Stimulated activated CD4-positive, alpha-beta T cell treated with anti-CD3 and anti-CD28 coated beads, Interleukin-2, amount 100 ng/mL, for 4 hours (primary cell): ENCODE results near the gene APOBR.
"Not testable (repeated sequence)": the region's sequence is repeated elsewhere in the genome, so short reads cannot be mapped to it uniquely, and the experiment has no call there.

Experiments used
- DNase-seq: peaks from one replicate; pipeline ENCODE4 v3.0.0-alpha.2; 2020; ENCODE audit warnings: low read depth

APOBR gene

DNA sequence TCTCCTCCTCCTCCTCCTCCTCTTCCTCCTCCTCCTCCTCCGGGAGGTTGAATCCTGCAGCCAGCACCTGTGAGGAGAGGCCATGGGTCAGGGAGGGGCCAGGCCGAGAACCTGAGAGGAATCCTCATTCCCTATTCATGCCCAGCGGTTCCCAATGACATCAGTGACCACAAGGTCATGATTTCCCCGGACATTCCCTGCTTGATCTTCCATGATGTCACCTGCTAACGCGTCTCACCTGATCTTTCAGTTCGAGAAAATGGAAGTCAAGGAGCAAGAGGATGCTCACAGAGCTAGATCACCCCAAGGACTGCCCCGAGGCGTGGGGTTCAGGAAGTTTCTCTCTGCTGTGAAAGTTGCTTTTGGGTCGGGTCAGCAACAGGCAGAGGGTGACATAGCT lies 5.4 kb downstream of the APOBR start:
- DNase-seq, result no peak

DNA sequence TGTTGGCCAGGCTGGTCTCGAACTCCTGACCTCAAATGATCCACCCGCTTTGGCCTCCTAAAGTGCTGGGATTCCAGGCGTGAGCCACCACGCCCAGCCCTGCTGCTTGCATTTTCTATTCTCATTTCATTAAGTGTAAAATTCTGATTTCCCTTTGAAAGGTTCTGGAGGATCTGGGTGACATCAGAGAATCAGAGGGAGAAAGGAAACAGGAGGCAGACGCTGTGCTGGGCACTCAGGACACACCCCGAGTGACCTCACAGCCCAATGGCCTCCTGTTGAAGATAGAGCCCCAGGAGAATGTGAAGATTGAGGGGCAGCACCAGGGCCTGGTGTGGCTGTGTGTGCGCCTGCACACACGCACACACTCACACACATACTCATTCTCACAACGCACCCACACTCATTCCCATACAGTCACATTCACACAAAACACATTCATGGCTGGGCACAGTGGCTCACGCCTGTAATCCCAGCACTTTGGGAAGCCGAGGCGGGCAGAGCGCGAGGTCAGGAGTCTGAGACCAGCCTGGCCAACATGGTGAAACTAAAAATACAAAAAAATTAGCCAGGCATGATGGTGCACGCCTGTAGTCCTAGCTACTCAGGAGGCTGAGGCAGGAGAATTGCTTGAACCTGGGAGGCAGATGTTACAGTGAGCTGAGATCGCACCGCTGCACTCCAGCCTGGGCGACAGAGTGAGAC lies 6.2 kb downstream of the APOBR start:
- not testable (repeated sequence) for DNase-seq

DNA sequence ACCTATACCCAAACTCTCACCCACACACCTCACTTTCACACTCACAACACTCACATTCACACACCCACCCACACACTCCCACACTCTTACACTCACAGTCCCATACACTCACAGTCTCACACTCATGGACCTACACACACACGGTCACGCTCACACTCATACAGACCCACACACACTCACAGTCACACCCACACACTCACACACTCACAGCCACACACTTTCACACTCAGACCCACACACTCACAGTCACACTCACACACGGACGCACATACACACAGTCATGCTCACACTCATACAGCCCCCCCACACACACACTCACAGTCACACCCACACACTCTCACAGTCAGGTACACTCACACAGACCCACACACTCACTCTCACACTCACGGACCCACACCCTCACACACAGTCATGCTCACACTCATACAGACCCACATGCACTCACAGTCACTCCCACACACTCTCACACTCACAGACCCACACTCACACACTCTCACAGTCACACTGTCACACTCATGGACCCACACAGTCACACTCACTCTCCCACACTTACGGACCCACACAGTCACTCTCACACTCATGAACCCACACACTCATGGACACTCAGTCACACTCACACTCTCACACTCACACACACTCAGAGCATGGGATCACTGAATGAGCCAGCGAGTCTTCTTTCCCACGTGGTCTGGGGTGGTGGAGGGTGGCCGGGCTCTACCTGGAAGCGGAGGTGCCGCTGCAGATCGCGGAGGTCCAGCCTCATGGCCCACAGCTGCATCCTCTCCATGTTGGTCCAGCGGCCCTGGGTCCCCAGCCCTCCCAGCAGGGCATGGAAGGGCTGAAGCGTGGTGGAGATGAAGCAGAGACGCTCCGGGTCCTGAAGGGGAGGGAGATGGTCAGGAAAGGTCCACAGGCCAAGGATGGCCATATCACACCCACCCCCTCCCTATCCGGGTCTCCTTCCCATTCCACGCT lies 7.1 kb downstream of the APOBR start:
- DNase-seq, result no peak

DNA sequence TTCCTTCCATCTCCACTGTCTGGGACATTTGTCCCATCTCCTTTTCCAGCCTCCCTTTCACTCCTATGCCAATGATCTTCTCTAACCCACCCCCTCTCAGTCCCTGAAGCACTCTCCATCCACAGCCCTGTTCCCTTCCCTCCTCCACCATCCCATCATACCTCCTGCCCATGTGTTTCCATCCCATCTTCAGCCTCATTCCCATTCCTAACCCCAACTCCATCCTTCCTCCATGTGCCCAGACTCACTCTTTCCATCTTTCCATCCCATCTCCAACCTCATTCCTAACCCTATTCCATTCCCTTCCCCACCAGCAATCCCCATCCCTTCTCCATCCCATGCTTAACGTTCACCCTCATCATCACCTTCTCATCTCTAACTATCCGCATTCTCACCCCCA lies 7.8 kb downstream of the APOBR start:
- DNase-seq, result no peak

DNA sequence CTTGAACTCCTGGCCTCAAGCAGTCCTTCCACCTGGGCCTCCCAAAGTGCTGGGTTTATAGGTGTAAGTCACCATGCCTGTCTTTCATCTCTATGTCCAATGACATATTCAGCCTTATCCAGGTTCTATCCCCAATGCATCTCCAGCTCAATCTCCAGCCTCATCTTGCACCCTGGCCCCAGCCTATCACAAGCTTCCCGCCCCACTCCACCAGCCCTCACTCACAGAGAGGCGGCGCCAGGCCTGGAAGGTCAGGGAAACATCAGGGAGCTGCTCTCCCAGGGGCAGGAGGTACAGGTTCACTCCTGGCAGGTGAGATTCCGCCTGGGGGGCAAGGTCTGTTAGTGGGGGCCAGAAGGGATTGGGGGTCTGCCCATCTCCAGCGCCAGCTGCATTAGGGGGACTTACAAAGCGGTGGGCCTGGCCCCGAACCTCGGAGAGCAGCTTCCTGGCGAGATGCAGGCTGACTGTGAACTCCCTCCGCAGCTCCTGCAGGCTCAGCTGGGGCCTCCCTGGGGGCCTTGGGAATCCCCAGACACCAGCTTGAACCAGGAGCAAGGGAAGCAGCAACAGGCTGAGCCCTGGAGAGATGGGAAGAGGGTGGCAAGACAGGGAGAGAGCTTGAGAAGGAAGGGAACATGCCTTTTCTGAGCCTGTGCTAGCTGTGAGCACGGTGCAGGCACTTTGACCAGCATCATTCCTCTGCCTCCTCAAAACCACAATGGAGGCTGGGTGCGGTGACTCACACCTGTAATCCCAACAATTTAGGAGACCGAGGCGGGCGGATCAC lies 9.2 kb downstream of the APOBR start:
- DNase-seq, result no peak

DNA sequence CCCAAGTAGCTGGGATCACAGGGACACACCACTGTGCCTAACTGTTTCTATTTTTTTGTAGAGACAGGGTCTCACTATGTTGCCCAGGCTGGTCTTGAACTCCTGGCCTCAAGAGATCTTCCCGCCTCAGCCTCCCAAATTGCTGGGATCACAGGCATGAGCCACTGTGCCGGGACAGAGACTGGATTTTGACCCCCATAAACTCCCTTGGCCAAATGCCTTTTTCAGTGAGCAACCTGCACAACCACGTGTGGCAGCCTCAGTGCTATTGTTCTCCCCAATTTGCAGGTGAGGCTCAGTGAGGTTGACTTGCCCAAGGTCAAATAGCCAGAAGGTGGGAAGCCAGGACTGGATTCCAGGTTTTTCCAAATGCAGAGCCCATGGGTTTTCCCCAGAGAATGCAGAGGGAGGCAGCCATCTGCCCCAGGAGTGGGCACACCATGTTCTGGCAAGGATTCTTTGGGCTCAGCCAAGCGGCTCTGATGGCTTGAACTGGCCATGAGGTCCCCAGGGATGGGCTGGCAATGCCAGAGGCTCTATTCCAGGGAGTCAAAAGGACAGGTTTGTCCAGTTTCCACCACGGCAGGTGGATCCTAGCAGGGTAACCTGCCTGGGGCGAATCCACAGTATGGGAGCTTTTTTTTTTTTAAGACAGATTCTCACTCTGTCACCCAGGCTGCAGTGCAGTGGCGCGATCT lies 10.4 kb downstream of the APOBR start:
- no peak for DNase-seq

DNA sequence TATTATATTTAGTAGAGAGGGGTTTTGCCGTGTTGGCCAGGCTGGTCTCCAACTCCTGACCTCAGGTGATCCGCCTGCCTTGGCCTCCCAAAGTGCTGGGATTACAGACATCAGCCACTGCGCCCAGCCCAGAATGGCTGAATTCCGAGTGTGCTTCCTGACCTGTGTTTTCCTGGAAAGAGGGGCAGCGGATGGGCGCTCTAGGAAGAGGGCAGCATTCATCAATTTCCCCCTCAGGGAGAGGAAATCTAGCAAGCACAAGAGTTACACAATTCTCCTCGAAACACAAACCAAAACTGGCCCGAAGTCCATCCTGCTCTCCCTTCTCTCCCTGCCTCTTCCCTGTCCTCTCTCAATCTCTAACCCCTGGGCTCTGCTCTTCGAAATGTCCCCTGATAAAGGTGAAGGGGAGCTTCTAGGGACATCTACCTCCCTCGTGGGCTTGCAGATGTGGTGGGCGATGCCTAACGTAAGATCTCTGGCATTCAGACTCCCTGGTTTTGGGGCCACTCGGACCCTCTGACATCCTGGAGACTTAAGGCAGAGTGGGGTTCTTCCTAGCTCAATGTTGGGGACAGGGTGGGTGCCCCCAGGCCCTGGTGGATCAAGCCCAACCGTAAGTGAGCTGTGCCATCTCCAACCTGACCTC lies 11.2 kb downstream of the APOBR start:
- no peak for DNase-seq

DNA sequence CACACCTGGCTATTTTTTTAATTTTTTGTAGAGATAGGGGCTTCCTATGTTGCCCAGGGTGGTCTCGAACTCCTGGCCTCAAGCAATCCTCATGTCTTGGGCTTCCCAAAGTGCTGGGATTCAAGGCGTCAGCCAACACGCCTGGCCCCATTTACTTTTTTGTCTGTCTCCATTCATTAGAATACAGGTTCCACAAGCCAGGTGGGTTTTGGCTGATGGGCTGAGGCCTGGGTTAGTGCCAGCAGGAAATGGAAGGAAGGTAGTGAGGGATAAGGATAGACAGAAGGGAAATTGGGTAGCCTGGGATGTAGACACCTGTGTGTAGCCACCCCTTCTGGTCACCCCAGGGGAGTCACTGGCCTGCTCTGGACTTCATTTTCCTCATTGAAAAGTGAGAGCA lies 16.6 kb downstream of the APOBR start:
- no peak for DNase-seq

DNA sequence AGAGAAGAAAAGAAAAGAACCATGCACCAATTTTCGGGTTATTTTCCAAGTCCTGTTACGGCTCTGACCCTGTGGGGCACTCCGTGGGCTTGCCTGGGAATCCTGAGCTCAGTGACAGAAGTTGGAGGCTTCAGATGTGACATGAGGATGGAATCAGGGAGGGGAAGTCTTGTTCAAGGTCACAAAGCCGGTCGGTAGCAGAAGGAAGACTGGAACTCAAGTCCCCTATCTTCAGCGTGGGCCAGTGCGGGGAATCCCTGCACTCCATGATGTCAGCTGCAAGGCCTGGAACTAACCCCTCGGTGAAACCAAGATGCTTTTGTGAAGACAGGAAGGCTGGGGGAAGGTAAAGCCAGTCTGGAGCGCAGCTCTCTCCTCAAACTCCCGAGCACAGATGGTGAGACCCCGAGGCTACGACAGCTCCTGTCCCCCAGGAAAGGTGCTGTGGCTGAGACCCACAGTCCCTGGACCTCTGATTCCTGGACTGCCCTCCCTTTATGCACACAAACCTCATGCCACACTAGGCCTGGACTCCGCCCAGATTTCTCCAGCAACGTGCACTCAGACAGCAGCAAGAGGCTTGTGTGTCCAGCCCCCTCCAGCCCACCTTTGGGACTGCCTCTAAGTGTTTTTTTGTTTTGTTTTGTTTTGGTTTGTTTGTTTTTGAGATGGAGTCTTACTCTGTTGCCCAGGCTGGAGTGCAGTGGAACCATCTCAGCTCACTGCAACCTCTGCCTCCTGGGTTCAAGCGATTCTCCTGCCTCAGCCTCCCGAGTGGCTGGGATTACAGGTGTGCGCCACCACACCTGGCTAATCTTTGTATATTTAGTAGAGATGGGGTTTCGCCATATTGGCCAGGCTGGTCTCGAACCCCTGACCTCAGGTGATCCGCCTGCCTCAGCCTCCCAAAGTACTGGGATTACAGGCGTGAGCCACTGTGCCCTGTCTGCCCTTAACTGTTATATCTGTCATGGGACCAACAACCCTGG lies 17.7 kb downstream of the APOBR start:
- DNase-seq, result no peak

DNA sequence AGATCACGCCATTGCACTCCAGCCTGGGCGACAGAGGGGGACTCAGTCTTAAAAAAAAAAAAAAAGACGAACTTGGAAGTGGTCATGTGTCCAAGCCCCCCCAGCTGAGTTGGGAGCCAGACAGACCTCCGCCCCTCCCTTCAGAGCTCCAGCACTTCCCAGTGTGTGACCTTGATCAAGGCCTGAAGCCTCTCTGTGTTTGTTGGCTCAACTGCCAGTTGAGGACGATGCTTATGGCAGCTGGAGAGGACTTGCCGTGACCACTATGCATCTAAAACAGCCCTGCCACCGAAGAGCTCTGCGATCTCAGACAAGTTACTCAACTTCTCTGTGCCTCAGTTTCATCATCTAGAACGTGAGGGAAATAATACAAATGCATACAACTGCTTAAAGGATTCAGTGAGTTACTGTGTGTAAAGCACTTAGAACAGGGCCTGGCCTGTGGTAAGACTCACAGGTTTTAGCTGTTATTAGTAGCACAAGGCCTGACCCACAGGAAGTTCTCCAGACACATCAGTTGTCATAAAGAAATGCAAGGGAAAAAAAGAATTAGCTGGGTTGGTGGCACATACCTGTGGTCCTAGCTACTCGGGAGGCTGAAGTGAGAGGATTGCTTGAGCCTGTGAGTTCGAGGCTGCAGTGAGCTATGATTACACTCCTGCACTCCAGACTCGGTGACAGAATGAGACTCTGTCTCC lies 19.2 kb downstream of the APOBR start:
- DNase-seq, result no peak

DNA sequence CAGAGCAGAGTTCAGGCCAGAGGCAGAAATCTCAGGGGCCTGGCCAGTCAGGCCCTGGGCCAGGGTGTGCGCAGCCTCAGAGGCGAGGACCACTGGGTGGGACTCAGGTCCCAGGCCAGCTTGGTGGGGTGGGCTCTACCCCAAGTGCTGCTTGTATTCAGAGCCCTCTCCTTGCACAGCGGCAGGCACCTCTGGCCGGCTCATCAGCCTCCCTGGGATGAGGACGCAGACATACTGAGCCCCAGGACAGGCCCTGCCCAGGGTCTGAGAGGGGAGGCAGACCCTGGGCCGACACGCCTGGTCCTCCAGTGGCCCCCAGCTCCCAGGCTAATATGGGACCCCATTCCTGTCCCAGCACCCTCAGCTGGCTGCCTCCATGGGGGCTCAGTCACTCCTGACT lies 19.8 kb downstream of the APOBR start:
- DNase-seq, result no peak

DNA sequence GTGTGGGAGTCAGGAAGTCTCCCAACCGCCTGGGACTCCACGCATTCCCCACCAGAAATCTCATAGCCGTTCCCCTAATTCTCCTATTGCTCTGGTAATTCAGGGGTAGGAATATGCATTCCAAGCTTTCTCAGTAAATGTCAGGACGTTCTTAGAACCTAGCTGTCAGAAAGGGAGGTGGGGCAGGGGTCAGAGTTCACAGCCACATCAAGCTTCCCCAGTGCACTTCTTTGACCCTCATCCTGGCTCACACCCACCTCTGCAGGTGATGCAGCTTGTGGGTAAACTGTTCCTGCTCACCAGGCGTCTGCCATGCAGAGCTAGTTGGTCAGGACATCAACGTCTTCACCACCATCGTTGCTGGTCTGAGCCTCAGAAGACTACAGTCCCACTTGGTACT lies 26.2 kb downstream of the APOBR start:
- DNase-seq, result no peak

DNA sequence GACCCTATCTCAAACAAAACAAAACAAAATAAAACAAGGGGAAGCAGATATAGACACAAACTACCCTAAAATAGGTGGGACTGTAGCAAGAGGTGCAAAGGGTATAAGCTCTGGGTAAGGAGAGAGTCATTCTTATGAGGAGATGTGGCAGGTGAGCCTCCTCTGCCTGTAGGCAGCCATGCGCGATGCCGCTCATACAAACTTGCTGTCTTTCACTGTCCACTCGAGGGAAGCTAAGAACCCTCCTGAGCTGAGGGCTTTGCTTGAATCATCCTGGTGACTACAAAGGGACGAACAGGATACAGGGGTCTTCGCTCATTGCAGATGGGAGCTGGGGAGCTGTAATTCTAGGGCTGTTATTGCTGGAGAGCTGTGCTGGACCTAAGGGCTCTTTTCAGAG lies 27.0 kb downstream of the APOBR start:
- DNase-seq, result no peak

DNA sequence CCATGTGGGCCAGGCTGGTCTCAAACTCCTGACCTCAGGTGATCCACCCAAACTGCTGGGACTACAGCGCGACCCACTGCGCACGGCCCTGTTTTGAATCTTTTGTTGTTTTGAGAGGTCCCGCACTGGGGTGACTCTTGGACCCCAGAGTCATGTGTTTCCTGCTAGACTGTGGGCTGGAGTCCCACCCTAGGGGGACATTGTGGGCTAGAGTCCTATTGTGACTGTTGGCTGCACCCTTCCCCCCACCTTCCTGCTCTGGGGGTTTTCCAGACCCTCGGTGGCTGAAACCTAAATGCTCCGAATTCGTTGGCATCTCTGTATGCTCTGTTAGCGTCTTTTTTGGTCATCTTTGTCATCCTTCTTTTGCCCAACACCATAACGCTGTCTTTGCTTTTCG lies 28.3 kb downstream of the APOBR start:
- no peak for DNase-seq

DNA sequence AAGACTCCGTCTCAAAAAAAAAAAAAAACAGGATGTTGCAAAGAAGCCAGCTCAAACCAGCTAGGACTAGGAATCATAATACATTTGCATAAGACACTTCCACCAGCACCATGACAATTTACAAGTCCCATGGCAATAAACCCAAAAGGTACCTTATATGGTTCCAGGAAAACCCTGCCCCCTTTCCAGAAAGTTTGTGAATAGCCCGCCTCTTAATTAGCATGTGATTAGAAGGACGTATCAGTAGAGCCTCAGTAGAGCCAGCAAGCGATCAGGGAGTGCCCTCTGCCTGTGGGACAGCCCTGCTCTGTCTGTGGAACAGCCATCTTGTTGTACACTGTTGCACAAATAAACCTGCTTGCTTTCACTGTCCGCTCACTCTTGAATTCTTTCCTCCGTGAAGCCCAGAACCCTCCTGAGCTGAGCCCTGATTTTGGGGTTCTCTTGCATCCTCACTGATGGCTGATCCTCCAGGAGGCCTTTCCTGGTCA lies 30.3 kb downstream of the APOBR start:
- DNase-seq, result no peak

DNA sequence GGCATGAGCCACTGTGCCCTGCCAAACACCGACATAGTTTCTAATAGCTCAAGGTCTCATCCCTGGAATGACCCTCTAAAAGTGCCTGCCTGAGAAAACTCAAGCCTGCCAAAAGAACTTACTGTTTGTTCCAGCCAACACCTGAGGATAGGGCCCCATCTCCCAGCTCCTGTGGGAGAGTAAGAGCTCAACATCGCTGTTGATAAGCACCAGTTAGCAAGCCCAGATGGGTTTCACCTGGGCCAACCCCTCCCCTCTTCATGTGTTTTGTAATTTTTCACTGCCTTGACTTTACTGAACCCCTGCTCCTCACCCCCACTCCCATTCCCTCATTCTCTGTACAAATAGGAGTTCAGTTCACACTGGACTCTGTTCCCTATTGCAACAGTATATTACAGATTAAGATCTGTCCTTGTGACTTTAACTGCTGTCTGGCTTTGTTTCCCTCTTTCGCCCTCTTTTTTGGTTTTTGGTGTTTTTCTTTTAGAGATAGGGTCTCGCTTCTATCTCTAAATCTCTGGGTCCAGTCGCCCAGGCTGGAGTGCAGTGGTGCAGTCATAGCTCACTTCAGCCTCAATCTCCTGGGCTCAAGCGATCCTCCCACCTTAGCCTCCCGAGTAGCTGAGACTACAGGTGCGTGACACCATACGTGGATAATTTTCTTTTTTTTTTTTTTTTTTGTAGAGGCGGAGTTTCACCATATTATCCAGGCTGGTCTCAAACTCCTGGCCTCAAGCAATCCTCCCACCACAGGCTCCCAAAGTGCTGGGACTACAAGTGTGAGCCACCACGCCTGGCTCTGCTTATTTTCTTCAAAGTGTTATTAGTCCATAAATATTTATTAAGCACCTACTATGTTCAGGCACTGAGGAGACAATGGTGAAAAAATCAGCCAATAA lies 32.0 kb downstream of the APOBR start:
- no peak for DNase-seq

DNA sequence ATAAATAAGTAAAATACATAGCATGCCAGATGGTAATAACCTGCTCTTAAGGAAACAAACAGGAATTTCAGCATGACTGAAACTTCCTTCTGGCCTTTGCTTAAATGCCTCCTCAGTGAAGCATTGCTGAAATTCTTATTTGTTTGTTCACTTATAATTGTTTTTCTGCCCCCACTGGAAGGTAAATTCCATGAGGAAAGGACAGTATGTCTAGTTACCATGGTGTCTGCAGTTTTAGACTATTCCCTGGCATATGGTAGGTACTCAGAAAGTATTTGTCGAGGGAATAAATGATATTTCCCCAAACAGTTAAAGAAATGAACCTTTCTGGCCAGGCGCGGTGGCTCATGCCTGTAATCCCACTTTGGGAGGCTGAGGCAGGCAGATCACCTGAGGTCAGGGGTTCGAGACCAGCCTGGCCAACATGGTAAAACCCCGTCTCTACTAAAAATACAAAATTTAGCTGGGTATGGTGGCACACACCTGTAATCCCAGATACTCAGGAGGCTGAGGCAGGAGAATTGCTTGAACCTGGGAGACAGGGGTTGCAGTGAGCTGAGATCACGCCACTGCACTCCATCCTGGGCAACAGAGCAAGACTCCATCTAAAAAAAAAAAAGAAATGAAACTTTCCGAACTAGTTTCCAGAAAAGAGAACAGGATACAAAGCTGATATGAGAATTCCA lies 32.8 kb downstream of the APOBR start:
- not testable (repeated sequence) for DNase-seq

DNA sequence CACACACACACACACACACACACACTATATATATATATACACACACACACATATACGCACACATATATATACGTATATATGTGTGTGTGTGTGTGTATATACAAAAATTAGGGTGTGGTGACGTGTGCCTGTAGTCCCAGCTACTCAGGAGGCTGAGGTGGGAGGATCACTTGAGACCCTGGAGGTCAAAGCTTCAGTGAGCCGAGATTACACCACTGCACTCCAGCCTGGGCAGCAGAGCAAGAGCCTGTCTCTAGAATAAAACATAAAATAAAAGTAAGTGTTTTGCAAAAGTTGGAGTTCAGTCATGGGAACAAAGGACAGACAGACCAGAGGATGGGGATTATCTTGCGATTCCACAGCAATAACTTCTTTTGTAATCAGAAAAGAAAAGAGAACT lies 33.5 kb downstream of the APOBR start:
- no peak for DNase-seq
